DLD1 (cell line): ENCODE results near the gene JOSD2.
"Not testable (repeated sequence)": the region's sequence is repeated elsewhere in the genome, so short reads cannot be mapped to it uniquely, and the experiment has no call there.

Experiments used
- in situ Hi-C: cut with HindIII; loops from 2 replicates; pipeline ENCODE4 v1.10.0; 2017; ENCODE audit warnings: low sequenced_read_pairs

JOSD2 gene

GRCh38 chr19:50547385-50548190 is 36.6 kb upstream of the JOSD2 start:
- in situ Hi-C loops, result no loop called here

GRCh38 chr19:50546527-50547221 is 35.7 kb upstream of the JOSD2 start:
- in situ Hi-C loops, result no loop called here

GRCh38 chr19:50542943-50543342 is 32.0 kb upstream of the JOSD2 start:
- in situ Hi-C loops, result no loop called here

GRCh38 chr19:50537769-50538230 is 26.8 kb upstream of the JOSD2 start:
- in situ Hi-C loops, result no loop called here

GRCh38 chr19:50537306-50537685 is 26.3 kb upstream of the JOSD2 start:
- in situ Hi-C loops, result no loop called here

- in situ Hi-C loops, result no loop called here
Observed at GRCh38 chr19:50536662-50537305, 25.8 kb upstream of the JOSD2 start.

- in situ Hi-C loops, result no loop called here
Observed at GRCh38 chr19:50535672-50536187, 24.7 kb upstream of the JOSD2 start.

- in situ Hi-C loops, result no loop called here
Observed at GRCh38 chr19:50534478-50534877, 23.5 kb upstream of the JOSD2 start.

- in situ Hi-C loops, result no loop called here
Observed at GRCh38 chr19:50532952-50533351, 22.0 kb upstream of the JOSD2 start.

GRCh38 chr19:50531171-50531612 is 20.2 kb upstream of the JOSD2 start:
- in situ Hi-C loops, result no loop called here

- in situ Hi-C loops, result not testable (repeated sequence)
Observed at GRCh38 chr19:50528052-50528451, 17.1 kb upstream of the JOSD2 start.

GRCh38 chr19:50522881-50523280 is 11.9 kb upstream of the JOSD2 start:
- in situ Hi-C loops, result no loop called here

GRCh38 chr19:50520822-50521465 is 10.0 kb upstream of the JOSD2 start:
- in situ Hi-C loops, result no loop called here

- in situ Hi-C loops, result no loop called here
Observed at GRCh38 chr19:50519006-50519575, 8.1 kb upstream of the JOSD2 start.

- in situ Hi-C loops, result no loop called here
Observed at GRCh38 chr19:50518091-50519005, 7.4 kb upstream of the JOSD2 start.

GRCh38 chr19:50517704-50518075 is 6.7 kb upstream of the JOSD2 start:
- in situ Hi-C loops, result no loop called here

- in situ Hi-C loops, result no loop called here
Observed at GRCh38 chr19:50516964-50517703, 6.1 kb upstream of the JOSD2 start.

GRCh38 chr19:50516456-50516855 is 5.5 kb upstream of the JOSD2 start:
- in situ Hi-C loops, result no loop called here

- in situ Hi-C loops, result no loop called here
Observed at GRCh38 chr19:50515168-50515561, 4.2 kb upstream of the JOSD2 start.
